ENCODE data around the gene CLEC4G.

The CLEC4G gene

DNA sequence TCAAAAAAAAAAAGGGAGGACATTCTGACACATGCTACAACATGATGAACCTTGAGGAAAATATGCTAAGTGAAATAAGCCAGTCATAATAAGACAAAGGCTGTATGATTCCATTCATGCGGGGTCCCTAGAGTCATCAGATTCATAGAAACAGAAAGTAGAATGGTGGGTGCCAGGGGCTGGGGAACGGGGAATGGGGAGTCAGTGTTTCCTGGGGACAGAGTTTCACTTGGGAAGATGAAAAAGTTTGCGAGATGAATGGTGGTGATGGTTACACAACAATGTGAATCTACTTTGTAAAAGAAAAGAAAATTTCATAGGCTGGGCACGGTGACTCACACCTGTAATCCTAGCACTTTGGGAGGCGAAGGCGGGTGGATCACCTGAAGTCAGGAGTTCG is 6.1 kb upstream of the CLEC4G start:
- Histone ChIP-seq H3K27me3 (ENCODE audit: control insufficient read depth, insufficient read depth, low read length) (peaks cover 76% of the 10 kb centered on the region), H3K27ac (ENCODE audit: low read depth, low read length) (no peak overlapping the region), H3K9ac (ENCODE audit: low read length) (no peak overlapping the region), H3K4me3 (ENCODE audit: low read depth, low read length) (no peak overlapping the region), H3K9me3 (ENCODE audit: control insufficient read depth, insufficient read depth, low read depth, low read length) (no peaks in the 10 kb centered on the region), H3K4me1 (ENCODE audit: control insufficient read depth, insufficient read depth, low read length) (no peaks in the 10 kb centered on the region), H3K36me3 (ENCODE audit: control insufficient read depth, insufficient read depth, low read length) (no peaks in the 10 kb centered on the region)

GRCh38 chr19:7737215-7737614 is 5.3 kb upstream of the CLEC4G start:
- no peak overlapping the region for H3K27ac ChIP-seq (ENCODE audit: low read depth, low read length)
- no peak overlapping the region for H3K4me3 ChIP-seq (ENCODE audit: low read depth, low read length)
- no peak overlapping the region for H3K9ac ChIP-seq (ENCODE audit: low read length)
- no peaks in the 10 kb centered on the region for H3K36me3 ChIP-seq (ENCODE audit: control insufficient read depth, insufficient read depth, low read length)
- peaks cover 76% of the 10 kb centered on the region for H3K27me3 ChIP-seq (ENCODE audit: control insufficient read depth, insufficient read depth, low read length)
- no peaks in the 10 kb centered on the region for H3K9me3 ChIP-seq (ENCODE audit: control insufficient read depth, insufficient read depth, low read depth, low read length)
- H3K4me1 ChIP-seq (ENCODE audit: control insufficient read depth, insufficient read depth, low read length): no peaks in the 10 kb centered on the region

- Histone ChIP-seq H3K9me3 (ENCODE audit: control insufficient read depth, insufficient read depth, low read depth, low read length) (no peaks in the 10 kb centered on the region), H3K27me3 (ENCODE audit: control insufficient read depth, insufficient read depth, low read length) (peaks cover 83% of the 10 kb centered on the region), H3K4me3 (ENCODE audit: low read depth, low read length) (no peak overlapping the region), H3K4me1 (ENCODE audit: control insufficient read depth, insufficient read depth, low read length) (no peaks in the 10 kb centered on the region), H3K9ac (ENCODE audit: low read length) (no peak overlapping the region), H3K36me3 (ENCODE audit: control insufficient read depth, insufficient read depth, low read length) (no peaks in the 10 kb centered on the region), H3K27ac (ENCODE audit: low read depth, low read length) (no peak overlapping the region)
Observed at GRCh38 chr19:7736148-7736547, 4.2 kb upstream of the CLEC4G start.

GRCh38 chr19:7734220-7735203 is 2.6 kb upstream of the CLEC4G start:
- H3K4me3 ChIP-seq (ENCODE audit: low read depth, low read length): no peak overlapping the region
- no peak overlapping the region for H3K9ac ChIP-seq (ENCODE audit: low read length)
- no peaks in the 10 kb centered on the region for H3K9me3 ChIP-seq (ENCODE audit: control insufficient read depth, insufficient read depth, low read depth, low read length)
- peaks cover 2% of the 10 kb centered on the region; the same call in 1 of the 2 replicates for H3K4me1 ChIP-seq (ENCODE audit: control insufficient read depth, insufficient read depth, low read length)
- H3K27me3 ChIP-seq (ENCODE audit: control insufficient read depth, insufficient read depth, low read length): peaks cover 84% of the 10 kb centered on the region
- no peak overlapping the region for H3K27ac ChIP-seq (ENCODE audit: low read depth, low read length)
- H3K36me3 ChIP-seq (ENCODE audit: control insufficient read depth, insufficient read depth, low read length): no peaks in the 10 kb centered on the region

DNA sequence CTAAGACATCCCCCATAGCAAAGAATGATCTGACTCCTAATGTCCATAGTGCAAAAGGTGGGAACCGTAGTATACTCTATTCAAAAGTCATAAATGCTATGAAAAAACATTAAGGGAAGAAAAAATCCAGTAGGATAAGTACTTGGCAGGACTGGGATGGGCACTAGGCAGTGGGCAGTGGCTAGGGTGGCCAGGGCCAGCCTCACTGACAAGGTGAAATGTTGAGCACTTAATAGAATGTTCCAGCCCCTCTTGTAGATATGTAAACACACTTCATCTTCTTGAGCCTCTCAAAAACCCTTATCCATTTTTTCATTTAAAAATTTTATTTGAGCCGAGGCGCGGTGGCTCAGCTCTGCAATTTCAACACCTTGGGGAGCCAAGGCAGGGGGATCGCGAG is 1.5 kb upstream of the CLEC4G start:
- no peak overlapping the region for H3K9ac ChIP-seq (ENCODE audit: low read length)
- H3K4me3 ChIP-seq (ENCODE audit: low read depth, low read length): no peak overlapping the region
- H3K27ac ChIP-seq (ENCODE audit: low read depth, low read length): no peak overlapping the region
- H3K9me3 ChIP-seq (ENCODE audit: control insufficient read depth, insufficient read depth, low read depth, low read length): no peaks in the 10 kb centered on the region
- peaks cover 86% of the 10 kb centered on the region for H3K27me3 ChIP-seq (ENCODE audit: control insufficient read depth, insufficient read depth, low read length)
- no peaks in the 10 kb centered on the region for H3K36me3 ChIP-seq (ENCODE audit: control insufficient read depth, insufficient read depth, low read length)
- peaks cover 9% of the 10 kb centered on the region; the same call in 1 of the 2 replicates for H3K4me1 ChIP-seq (ENCODE audit: control insufficient read depth, insufficient read depth, low read length)

DNA sequence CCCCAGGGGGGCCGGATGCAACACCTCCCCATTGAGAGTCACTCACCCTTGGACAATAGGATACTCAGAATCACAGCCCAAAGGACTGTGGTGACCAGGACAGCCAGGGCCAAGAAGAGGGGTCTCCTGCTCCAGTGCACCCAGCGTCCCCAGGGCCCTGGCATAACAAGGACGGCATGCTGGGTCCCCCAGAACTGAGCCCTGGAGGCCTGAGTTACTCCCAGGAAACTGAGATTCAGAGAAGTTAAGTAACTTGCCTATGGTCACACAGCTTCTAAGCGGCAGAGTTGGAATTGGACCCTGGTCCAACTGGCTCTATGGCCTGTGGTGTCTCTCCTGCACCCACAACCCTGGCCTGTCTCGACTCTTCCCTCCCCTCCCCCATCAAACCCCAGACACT is 295 bp downstream of the CLEC4G start:
- Histone ChIP-seq H3K4me3 (ENCODE audit: low read depth, low read length) (no peak overlapping the region), H3K4me1 (ENCODE audit: control insufficient read depth, insufficient read depth, low read length) (peaks cover 9% of the 10 kb centered on the region; the same call in 1 of the 2 replicates), H3K27me3 (ENCODE audit: control insufficient read depth, insufficient read depth, low read length) (peaks cover 92% of the 10 kb centered on the region), H3K27ac (ENCODE audit: low read depth, low read length) (no peak overlapping the region), H3K9ac (ENCODE audit: low read length) (no peak overlapping the region), H3K9me3 (ENCODE audit: control insufficient read depth, insufficient read depth, low read depth, low read length) (no peaks in the 10 kb centered on the region), H3K36me3 (ENCODE audit: control insufficient read depth, insufficient read depth, low read length) (no peaks in the 10 kb centered on the region)

DNA sequence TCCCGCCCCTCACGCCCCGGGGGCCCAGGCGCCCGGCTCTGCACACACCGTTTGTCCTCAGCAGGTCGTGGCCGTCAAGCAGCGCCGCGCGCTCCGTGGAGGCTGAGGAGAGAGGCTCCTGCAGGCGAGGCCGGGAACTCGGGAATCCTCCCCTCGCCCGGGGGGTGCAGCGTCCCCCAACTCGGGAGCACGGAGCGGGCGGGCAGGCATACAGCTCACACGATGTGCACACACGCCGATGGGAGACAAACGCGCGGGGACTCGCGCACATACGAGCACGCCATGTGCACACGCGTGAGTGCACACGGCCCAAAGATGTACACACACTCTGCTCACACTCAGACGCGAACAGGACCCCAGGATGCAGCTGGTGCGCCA is 703 bp downstream of the CLEC4G start:
- Histone ChIP-seq H3K4me1 (ENCODE audit: control insufficient read depth, insufficient read depth, low read length) (peaks cover 9% of the 10 kb centered on the region; the same call in 1 of the 2 replicates), H3K27ac (ENCODE audit: low read depth, low read length) (no peak overlapping the region), H3K9ac (ENCODE audit: low read length) (no peak overlapping the region), H3K27me3 (ENCODE audit: control insufficient read depth, insufficient read depth, low read length) (peaks cover 96% of the 10 kb centered on the region), H3K9me3 (ENCODE audit: control insufficient read depth, insufficient read depth, low read depth, low read length) (no peaks in the 10 kb centered on the region), H3K4me3 (ENCODE audit: low read depth, low read length) (no peak overlapping the region), H3K36me3 (ENCODE audit: control insufficient read depth, insufficient read depth, low read length) (no peaks in the 10 kb centered on the region)

- no peaks in the 10 kb centered on the region for H3K9me3 ChIP-seq (ENCODE audit: control insufficient read depth, insufficient read depth, low read depth, low read length)
- H3K4me1 ChIP-seq (ENCODE audit: control insufficient read depth, insufficient read depth, low read length): peaks cover 9% of the 10 kb centered on the region; the same call in 1 of the 2 replicates
- H3K4me3 ChIP-seq (ENCODE audit: low read depth, low read length): peak overlapping the region; percentile 58
- H3K9ac ChIP-seq (ENCODE audit: low read length): no peak overlapping the region
- H3K36me3 ChIP-seq (ENCODE audit: control insufficient read depth, insufficient read depth, low read length): no peaks in the 10 kb centered on the region
- peaks cover 95% of the 10 kb centered on the region for H3K27me3 ChIP-seq (ENCODE audit: control insufficient read depth, insufficient read depth, low read length)
- H3K27ac ChIP-seq (ENCODE audit: low read depth, low read length): no peak overlapping the region
Observed at GRCh38 chr19:7730286-7731217, 1.4 kb downstream of the CLEC4G start.

- Histone ChIP-seq H3K36me3 (ENCODE audit: control insufficient read depth, insufficient read depth, low read length) (no peaks in the 10 kb centered on the region), H3K27ac (ENCODE audit: low read depth, low read length) (no peak overlapping the region), H3K9ac (ENCODE audit: low read length) (no peak overlapping the region), H3K4me1 (ENCODE audit: control insufficient read depth, insufficient read depth, low read length) (peaks cover 9% of the 10 kb centered on the region; the same call in 1 of the 2 replicates), H3K4me3 (ENCODE audit: low read depth, low read length) (peak overlapping the region; percentile 58), H3K27me3 (ENCODE audit: control insufficient read depth, insufficient read depth, low read length) (peaks cover 92% of the 10 kb centered on the region), H3K9me3 (ENCODE audit: control insufficient read depth, insufficient read depth, low read depth, low read length) (no peaks in the 10 kb centered on the region)
Observed at GRCh38 chr19:7729831-7730285, 2.1 kb downstream of the CLEC4G start.

DNA sequence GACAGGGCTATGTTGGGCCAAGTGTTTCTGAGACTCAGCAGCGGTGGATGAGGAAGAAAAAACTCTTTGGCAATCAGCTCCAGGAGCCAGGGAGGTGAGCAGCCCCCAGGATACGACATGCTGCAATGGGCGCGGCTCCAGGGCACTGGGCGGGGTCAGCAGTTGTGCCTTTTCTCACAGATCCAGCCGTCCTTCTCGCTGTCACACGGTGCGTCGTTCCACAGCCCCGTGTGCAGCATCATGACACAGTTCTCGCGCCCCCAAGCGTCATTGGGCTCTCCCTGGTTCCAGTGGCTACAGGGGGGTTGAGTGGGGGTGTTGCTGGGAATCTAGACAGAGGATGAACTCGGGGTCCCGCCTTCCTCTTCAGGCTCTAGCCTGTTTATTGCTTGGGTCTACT is 2.7 kb downstream of the CLEC4G start:
- Histone ChIP-seq H3K9me3 (ENCODE audit: control insufficient read depth, insufficient read depth, low read depth, low read length) (no peaks in the 10 kb centered on the region), H3K4me1 (ENCODE audit: control insufficient read depth, insufficient read depth, low read length) (peaks cover 9% of the 10 kb centered on the region; the same call in 1 of the 2 replicates), H3K27ac (ENCODE audit: low read depth, low read length) (no peak overlapping the region), H3K9ac (ENCODE audit: low read length) (no peak overlapping the region), H3K27me3 (ENCODE audit: control insufficient read depth, insufficient read depth, low read length) (peaks cover 87% of the 10 kb centered on the region), H3K36me3 (ENCODE audit: control insufficient read depth, insufficient read depth, low read length) (no peaks in the 10 kb centered on the region), H3K4me3 (ENCODE audit: low read depth, low read length) (peak overlapping the region; percentile 58)
